GM23248 (cell line): ENCODE data around the gene SPACA5B.
"Not testable (repeated sequence)": the region's sequence is repeated elsewhere in the genome, so short reads cannot be mapped to it uniquely, and the experiment has no call there.

Source experiments
- EZH2 ChIP-seq: fragments of 200-600 bp; sonication (generic); IDR thresholded peaks from 2 replicates; pipeline ENCODE4 v1.6.1; 2018; ENCODE audit warnings: antibody characterized with exemption, mild to moderate bottlenecking; ENCODE audit not compliant: insufficient read depth, poor library complexity, severe bottlenecking
- EZH2phosphoT487 ChIP-seq: fragments of 200-600 bp; sonication (generic); IDR thresholded peaks from 2 replicates; pipeline ENCODE4 v1.6.1; 2018; ENCODE audit warnings: antibody characterized with exemption, moderate library complexity, mild to moderate bottlenecking, low read depth; ENCODE audit not compliant: insufficient read depth

GRCh38 chrX:48181882-48182281, 51.5 kb downstream of the SPACA5B start:
- not testable (repeated sequence) for TF ChIP-seq EZH2, EZH2phosphoT487
